SK-N-SH (cell line): ENCODE results near the gene LRRC34. TPM values are rescaled to one million over a fixed set of nuclear protein-coding genes. Genes with fewer than 3 reads are reported as not detected.

ENCODE experiments used
- CTCF ChIA-PET: fragments of 300-600, 350-600 bp; formaldehyde crosslinking; extraction: SDS; loops from one replicate; lab custom pipeline; 2021; lab: Yijun Ruan, JAX
- POLR2A ChIA-PET: fragments of 350-600 bp; sonication (Branson Sonifier 250); formaldehyde crosslinking; extraction: SDS; loops from one replicate; lab custom pipeline; 2020; ENCODE audit warnings: antibody characterized with exemption, inconsistent platforms; lab: Yijun Ruan, JAX
- DNase-seq: peaks from one replicate; pipeline ENCODE4 v3.0.0; 2012
- H2AFZ ChIP-seq: fragments of 200-600 bp; sonication (generic); 2 replicates; pipeline ENCODE4 v1.8.1; 2016; ENCODE audit warnings: antibody characterized with exemption, mild to moderate bottlenecking, low read depth
- H3F3A ChIP-seq: fragments of 200-600 bp; sonication (generic); replicated peaks from 2 replicates; pipeline ENCODE3; 2016; ENCODE audit warnings: antibody characterized with exemption, mild to moderate bottlenecking; ENCODE audit not compliant: insufficient read depth
- H3K27ac ChIP-seq, 2 experiments: fragments of 200-500 bp in 1 of 2; fragments of 200-600 bp in 1 of 2; sonication (Bioruptor generic) in 1 of 2; sonication (generic), shearing (Covaris generic) in 1 of 2; 2 replicates each; pipeline versions ENCODE4 v1.5.1 to v1.6.1; 2014 to 2016; ENCODE audit warnings: low read depth in 2 of 2, inconsistent platforms in 1 of 2, low read length in 1 of 2, mild to moderate bottlenecking in 1 of 2, mixed read lengths in 1 of 2
- H3K27me3 ChIP-seq: fragments of 200-600 bp; sonication (generic), shearing (Covaris generic); 2 replicates; pipeline ENCODE4 v1.6.1; 2016; ENCODE audit warnings: mixed run types; ENCODE audit not compliant: insufficient read depth
- H3K36me3 ChIP-seq, 2 experiments: fragments of 200-500 bp in 1 of 2; fragments of 200-600 bp in 1 of 2; sonication (Bioruptor generic) in 1 of 2; sonication (generic) in 1 of 2; replicated peaks in 1 of 2; 2 replicates each; pipeline versions ENCODE3 to v1.5.1; 2014 to 2016; ENCODE audit warnings: low read length in 1 of 2, mild to moderate bottlenecking in 1 of 2; ENCODE audit not compliant: insufficient read depth in 2 of 2, control insufficient read depth in 1 of 2
- H3K4me1 ChIP-seq, 2 experiments: fragments of 200-500 bp in 1 of 2; fragments of 200-600 bp in 1 of 2; sonication (Bioruptor generic) in 1 of 2; sonication (generic), shearing (Covaris generic) in 1 of 2; 2 replicates each; pipeline versions ENCODE4 v1.5.1 to v1.6.1; 2014 to 2016; ENCODE audit warnings: low read depth in 1 of 2, low read length in 1 of 2, mixed run types in 1 of 2; ENCODE audit not compliant: insufficient read depth in 2 of 2, control insufficient read depth in 1 of 2
- H3K4me2 ChIP-seq: fragments of 200-600 bp; sonication (generic), shearing (Covaris generic); 2 replicates; pipeline ENCODE4 v1.6.1; 2017; ENCODE audit warnings: mixed run types
- H3K4me3 ChIP-seq, 2 experiments: fragments of 200-500 bp in 1 of 2; fragments of 200-600 bp in 1 of 2; sonication (Bioruptor generic) in 1 of 2; sonication (generic), shearing (Covaris generic) in 1 of 2; 2 replicates each; pipeline versions ENCODE4 v1.5.1 to v1.8.1; 2014 to 2016; ENCODE audit warnings: low read depth in 2 of 2, inconsistent platforms in 1 of 2, low read length in 1 of 2, mild to moderate bottlenecking in 1 of 2, mixed read lengths in 1 of 2, moderate library complexity in 1 of 2
- H3K79me2 ChIP-seq: fragments of 200-600 bp; sonication (generic); 2 replicates; pipeline ENCODE4 v1.8.1; 2017; ENCODE audit warnings: mild to moderate bottlenecking; ENCODE audit not compliant: insufficient read depth
- H3K9ac ChIP-seq: fragments of 200-600 bp; sonication (generic); 2 replicates; pipeline ENCODE4 v1.6.1; 2017; ENCODE audit warnings: mixed run types
- H3K9me2 ChIP-seq: fragments of 200-600 bp; sonication (generic); 2 replicates; pipeline ENCODE4 v1.6.1; 2017; ENCODE audit warnings: mixed run types
- H3K9me3 ChIP-seq: fragments of 200-600 bp; sonication (generic); 2 replicates; pipeline ENCODE4 v1.6.1; 2017; ENCODE audit warnings: mixed run types, mild to moderate bottlenecking, moderate library complexity
- H4K20me1 ChIP-seq: fragments of 200-600 bp; sonication (generic); 2 replicates; pipeline ENCODE4 v1.6.1; 2017; ENCODE audit warnings: mild to moderate bottlenecking, mixed run types; ENCODE audit not compliant: insufficient read depth
- CHD2 ChIP-seq: fragments of 150-350 bp; IDR thresholded peaks from 2 replicates; pipeline ENCODE4 v1.6.1; 2018; ENCODE audit warnings: low read length; ENCODE audit not compliant: partially characterized antibody
- CTCF ChIP-seq: fragments of 200-600 bp; sonication (generic); IDR thresholded peaks from 2 replicates; pipeline ENCODE4 v1.6.1; 2017; ENCODE audit warnings: antibody characterized with exemption, mild to moderate bottlenecking, moderate library complexity
- GABPA ChIP-seq: IDR thresholded peaks from 2 replicates; pipeline ENCODE4 v1.4.0; 2012; ENCODE audit warnings: low read depth, mild to moderate bottlenecking
- MXI1 ChIP-seq: IDR thresholded peaks from 2 replicates; pipeline ENCODE4 v1.6.1; 2012; ENCODE audit warnings: mild to moderate bottlenecking, low read depth, low read length, improper control_type of control experiment
- NFIC ChIP-seq: IDR thresholded peaks from 2 replicates; pipeline ENCODE4 v1.4.0; 2012; ENCODE audit warnings: borderline replicate concordance
- NRF1 ChIP-seq: IDR thresholded peaks from 2 replicates; pipeline ENCODE4 v1.6.1; 2012; ENCODE audit warnings: low read depth, mild to moderate bottlenecking, low read length
- RXRA ChIP-seq: IDR thresholded peaks from 2 replicates; pipeline ENCODE4 v1.4.0; 2012; ENCODE audit warnings: low read depth, mild to moderate bottlenecking, borderline replicate concordance
- SIN3A ChIP-seq: IDR thresholded peaks from 2 replicates; pipeline ENCODE4 v1.6.1; 2012; ENCODE audit warnings: low read depth, mild to moderate bottlenecking, low read length, moderate library complexity, borderline replicate concordance
- SMC3 ChIP-seq: IDR thresholded peaks from 2 replicates; pipeline ENCODE4 v1.6.1; 2012; ENCODE audit warnings: low read depth, low read length, improper control_type of control experiment
- TAF1 ChIP-seq: IDR thresholded peaks from 2 replicates; pipeline ENCODE4 v1.6.1; 2012; ENCODE audit warnings: low read depth, mild to moderate bottlenecking, low read length, moderate library complexity, borderline replicate concordance
- TCF12 ChIP-seq: IDR thresholded peaks from 2 replicates; pipeline ENCODE4 v1.4.0; 2012
- TEAD4 ChIP-seq: IDR thresholded peaks from 2 replicates; pipeline ENCODE4 v1.4.0; 2012; ENCODE audit warnings: mild to moderate bottlenecking, borderline replicate concordance; ENCODE audit not compliant: insufficient read depth
- USF1 ChIP-seq: IDR thresholded peaks from 2 replicates; pipeline ENCODE4 v1.4.0; 2012; ENCODE audit warnings: low read depth, borderline replicate concordance
- YY1 ChIP-seq: IDR thresholded peaks from 2 replicates; pipeline ENCODE4 v1.4.0; 2012; ENCODE audit warnings: low read depth, mild to moderate bottlenecking
- WGBS: methylation state at CpG from one replicate; pipeline ENCODE4 v1.1.6; 2017; ENCODE audit warnings: low lambda C conversion rate; 5-methylcytosine and 5-hydroxymethylcytosine counted together
- polyA plus RNA-seq, 3 experiments: library from polyadenylated mRNA; depleted of rRNA; stranded (reverse); fragments of >200 nt; gene quantifications; 2 replicates each; pipeline ENCODE4 v1.2.3, GENCODE V29; 2012

LRRC34 gene
- polyA plus RNA-seq, 1 of the 3 experiments (the other 2 are of a cell fraction) = 1.6 TPM

- H3K27ac ChIP-seq = no peak overlapping the region
- H3K9me3 ChIP-seq = no peaks in the 10 kb centered on the region
- no peaks in the 10 kb centered on the region for H3K36me3 ChIP-seq
- no peak overlapping the region for H3K4me3 ChIP-seq
- no peaks in the 10 kb centered on the region for H3K79me2 ChIP-seq
- H3K9ac ChIP-seq = no peak overlapping the region
- H3K4me2 ChIP-seq = no peak overlapping the region
- DNase-seq = no peak
- no peaks in the 10 kb centered on the region for H4K20me1 ChIP-seq
- no peak overlapping the region for H2AFZ ChIP-seq
- POLR2A ChIA-PET = no interaction called here
- TF ChIP-seq CTCF = no peak
- TF ChIP-seq NRF1 = no peak
- TF ChIP-seq TAF1 = no peak
- no peak for TF ChIP-seq GABPA
- no peak for TF ChIP-seq SMC3
- no peak for TF ChIP-seq SIN3A
- no peak for TF ChIP-seq NFIC
- TF ChIP-seq CHD2 = no peak
- no peak for TF ChIP-seq TEAD4
- TF ChIP-seq, all 33 proteins: peak for 0
- CTCF ChIA-PET = interaction anchor here (1.5 to 1.9 kb wide), 2 partner anchors 11 to 83 kb away, joined by 3 to 4 read pairs; no protein-coding TSS in a partner anchor
- Histone ChIP-seq H3K27me3 (peaks cover 14% of the 10 kb centered on the region; the same call in 1 of the 2 replicates), H3F3A (no peaks in the 10 kb centered on the region), H3K9me2 (no peaks in the 10 kb centered on the region), H3K4me1 (no peaks in the 10 kb centered on the region)
- 11% methylated on average over 2 of the region's 2 CpGs for WGBS
Observed at GRCh38 chr3:169751875-169752274, 60.8 kb downstream of the LRRC34 start.

GRCh38 chr3:169750665-169751064, 62.0 kb downstream of the LRRC34 start:
- peaks cover 15% of the 10 kb centered on the region; the same call in 1 of the 2 replicates for H3K27me3 ChIP-seq
- ChIA-PET CTCF (no interaction called here), POLR2A (no interaction called here)
- no peaks in the 10 kb centered on the region for H3K9me2 ChIP-seq
- no peak overlapping the region for H3K4me2 ChIP-seq
- no peaks in the 10 kb centered on the region for H3F3A ChIP-seq
- no peak for DNase-seq
- H3K4me3 ChIP-seq = no peak overlapping the region
- no peaks in the 10 kb centered on the region for H3K36me3 ChIP-seq
- H3K9ac ChIP-seq = no peak overlapping the region
- no peaks in the 10 kb centered on the region for H3K4me1 ChIP-seq
- H3K9me3 ChIP-seq = no peaks in the 10 kb centered on the region
- H3K27ac ChIP-seq = no peak overlapping the region
- TF ChIP-seq RXRA (no peak), NRF1 (no peak), MXI1 (no peak), SMC3 (no peak), SIN3A (no peak), TCF12 (no peak), USF1 (no peak), YY1 (no peak)
- TF ChIP-seq, all 33 proteins: peak for 0
- H3K79me2 ChIP-seq = no peaks in the 10 kb centered on the region
- WGBS = 19% methylated on average over 2 of the region's 2 CpGs
- H2AFZ ChIP-seq = no peak overlapping the region
- H4K20me1 ChIP-seq = no peaks in the 10 kb centered on the region
